Mucosa of stomach (tissue), 1 donor: ENCODE measurements around the gene SPNS2.

Experiments
- H3K27me3 ChIP-seq: one replicate; pipeline ENCODE4 v1.7.0; 2013; ENCODE audit warnings: mild to moderate bottlenecking, low read length; ENCODE audit not compliant: control insufficient read depth, insufficient read depth
- H3K36me3 ChIP-seq: one replicate; pipeline ENCODE4 v1.7.0; 2013; ENCODE audit warnings: low read length; ENCODE audit not compliant: control insufficient read depth, insufficient read depth
- H3K4me1 ChIP-seq: one replicate; pipeline ENCODE4 v1.7.0; 2013; ENCODE audit warnings: mild to moderate bottlenecking, low read length; ENCODE audit not compliant: control insufficient read depth, insufficient read depth
- H3K4me3 ChIP-seq: one replicate; pipeline ENCODE4 v1.7.0; 2013; ENCODE audit warnings: low read length
- H3K9ac ChIP-seq: one replicate; pipeline ENCODE4 v1.7.0; 2013; ENCODE audit warnings: mild to moderate bottlenecking, low read length, moderate library complexity
- H3K9me3 ChIP-seq: one replicate; pipeline ENCODE4 v1.7.0; 2013; ENCODE audit warnings: mild to moderate bottlenecking, low read length, moderate library complexity; ENCODE audit not compliant: control insufficient read depth
- donor health status: Pancreatic carcinoma.

Gene SPNS2

DNA sequence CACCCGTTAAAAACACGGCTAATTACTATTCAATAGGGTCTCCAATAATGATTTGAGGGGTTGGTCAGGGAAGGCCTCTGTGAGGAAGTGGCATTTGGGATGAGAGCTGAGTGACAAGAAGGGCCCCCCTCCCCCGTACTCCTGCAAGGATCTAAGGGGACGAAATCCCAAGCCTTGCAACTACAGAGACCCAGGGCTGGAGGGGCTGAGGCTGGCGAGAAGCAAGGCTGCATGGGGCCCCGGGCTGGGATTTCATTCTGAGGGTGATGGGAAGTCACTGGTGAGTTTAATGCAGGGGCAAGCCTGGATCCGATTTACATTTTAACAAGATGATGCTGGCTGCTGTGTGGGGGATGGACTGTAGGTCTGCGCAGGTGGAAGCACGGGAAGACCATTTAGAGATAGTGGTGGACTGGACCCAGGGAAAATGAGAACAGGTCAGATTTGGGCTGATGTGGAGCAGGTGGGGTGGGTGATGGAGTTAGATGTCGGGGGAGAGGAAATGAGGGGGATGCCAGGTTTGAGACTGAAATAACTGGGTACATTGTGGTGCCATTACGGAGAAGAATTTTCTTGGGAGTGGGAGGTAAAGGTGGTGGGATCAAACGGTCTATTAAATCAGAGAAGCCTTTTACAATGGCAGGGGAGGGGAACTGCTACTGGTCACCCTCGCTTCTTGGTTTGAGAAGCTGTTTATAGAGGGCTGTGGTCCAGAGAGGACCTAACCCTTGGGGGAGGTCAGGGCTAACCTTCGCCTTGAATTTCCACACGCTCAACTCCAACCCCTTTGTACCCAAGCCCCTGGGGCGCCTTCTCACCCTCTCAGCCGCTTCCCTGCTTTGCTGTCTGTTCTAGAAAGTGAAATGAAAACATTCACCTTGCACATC lies 57.4 kb downstream of the SPNS2 start:
- Histone ChIP-seq H3K4me1 (peaks cover 40% of the 10 kb centered on the region), H3K36me3 (peaks cover 1% of the 10 kb centered on the region), H3K9me3 (no peaks in the 10 kb centered on the region), H3K9ac (peak overlapping the region; percentile 81), H3K27me3 (no peaks in the 10 kb centered on the region), H3K4me3 (peak overlapping the region; percentile 79)

DNA sequence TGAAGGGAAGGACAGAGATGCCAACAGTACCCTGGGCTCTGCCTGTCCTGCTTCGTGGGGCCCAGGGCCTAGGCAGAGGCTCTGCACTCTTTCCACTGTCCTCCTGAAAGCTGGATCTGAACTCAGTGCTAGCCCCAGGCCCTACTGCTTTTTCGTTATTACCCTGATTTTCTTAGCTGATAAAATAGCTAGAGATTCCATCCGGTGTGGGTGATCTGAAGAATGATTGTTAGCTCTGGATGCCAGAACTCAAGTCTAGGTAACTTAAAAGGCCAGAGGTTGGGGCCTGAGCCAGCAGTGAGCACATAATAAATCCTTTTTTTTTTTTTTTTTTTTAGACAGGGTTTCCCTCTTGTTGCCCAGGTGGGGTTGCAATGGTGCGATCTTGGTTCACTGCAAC lies 58.3 kb downstream of the SPNS2 start:
- Histone ChIP-seq H3K4me3 (no peak overlapping the region), H3K27me3 (no peaks in the 10 kb centered on the region), H3K9ac (no peak overlapping the region), H3K9me3 (no peaks in the 10 kb centered on the region), H3K4me1 (peaks cover 41% of the 10 kb centered on the region), H3K36me3 (no peaks in the 10 kb centered on the region)

- no peak overlapping the region for H3K9ac ChIP-seq
- H3K36me3 ChIP-seq = no peaks in the 10 kb centered on the region
- H3K4me3 ChIP-seq = no peak overlapping the region
- no peaks in the 10 kb centered on the region for H3K9me3 ChIP-seq
- H3K27me3 ChIP-seq = no peaks in the 10 kb centered on the region
- H3K4me1 ChIP-seq = peaks cover 41% of the 10 kb centered on the region
Measured at GRCh38 chr17:4557626-4558346, 59.1 kb downstream of the SPNS2 start.

DNA sequence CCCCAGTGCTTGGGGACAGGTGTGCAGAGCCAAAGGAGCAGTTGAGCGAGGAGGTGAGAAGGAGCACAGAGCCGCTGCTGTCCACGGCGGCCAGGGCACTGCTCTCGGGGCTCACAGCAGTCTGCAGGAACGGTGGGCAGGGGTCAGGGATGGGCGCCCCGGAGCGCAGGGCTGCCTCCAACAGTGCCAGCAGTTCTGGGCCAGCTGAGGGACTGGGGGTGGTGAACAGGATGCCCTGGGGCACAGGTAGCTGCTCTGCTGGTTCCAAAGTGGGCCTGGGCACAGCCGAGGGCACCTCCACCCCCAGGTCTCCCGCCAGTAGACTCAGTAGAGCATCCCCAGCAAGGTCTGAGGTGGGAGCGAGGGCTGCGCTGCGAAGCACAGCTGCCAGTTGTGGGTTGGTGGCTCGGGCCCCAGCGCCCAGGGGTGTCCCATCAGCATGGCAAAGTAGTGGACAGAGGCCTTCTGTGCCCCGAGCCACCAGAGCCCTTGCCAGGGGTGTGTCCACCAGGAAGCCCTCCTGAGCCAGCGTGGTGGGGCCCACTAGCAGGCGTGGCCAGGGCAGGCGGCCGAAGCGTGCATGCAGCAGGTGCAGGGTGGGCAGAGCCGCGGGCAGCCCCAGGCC lies 59.8 kb downstream of the SPNS2 start:
- H3K27me3 ChIP-seq = no peaks in the 10 kb centered on the region
- no peaks in the 10 kb centered on the region for H3K36me3 ChIP-seq
- H3K9me3 ChIP-seq = no peaks in the 10 kb centered on the region
- H3K9ac ChIP-seq = no peak overlapping the region
- H3K4me1 ChIP-seq = peaks cover 41% of the 10 kb centered on the region
- H3K4me3 ChIP-seq = no peak overlapping the region

- no peaks in the 10 kb centered on the region for H3K27me3 ChIP-seq
- H3K9ac ChIP-seq = peak overlapping the region; percentile 83
- peak overlapping the region; percentile 54 for H3K4me3 ChIP-seq
- H3K36me3 ChIP-seq = no peaks in the 10 kb centered on the region
- peaks cover 37% of the 10 kb centered on the region for H3K4me1 ChIP-seq
- no peaks in the 10 kb centered on the region for H3K9me3 ChIP-seq
Measured at GRCh38 chr17:4559139-4559791, 60.6 kb downstream of the SPNS2 start.

- Histone ChIP-seq H3K36me3 (no peaks in the 10 kb centered on the region), H3K4me3 (peak overlapping the region; percentile 54), H3K9me3 (no peaks in the 10 kb centered on the region), H3K27me3 (no peaks in the 10 kb centered on the region), H3K9ac (peak overlapping the region; percentile 83), H3K4me1 (peaks cover 31% of the 10 kb centered on the region)
Measured at GRCh38 chr17:4559966-4560365, 61.3 kb downstream of the SPNS2 start.

- Histone ChIP-seq H3K9ac (peak within 1 kb of the TSS; percentile 83), H3K4me3 (peak within 1 kb of the TSS; percentile 54), H3K36me3 (no peaks in the 10 kb centered on the region), H3K27me3 (no peaks in the 10 kb centered on the region), H3K9me3 (no peaks in the 10 kb centered on the region), H3K4me1 (peaks cover 34% of the 10 kb centered on the region)
Measured at GRCh38 chr17:4560421-4560820, 61.7 kb downstream of the SPNS2 start, which contains the start of gene GGT6. Gene GGT6 (minus strand): TSS chr17:4560577. CDS start chr17:4560521, 56 bp downstream.

GRCh38 chr17:4560837-4561256 lies 62.2 kb downstream of the SPNS2 start:
- Histone ChIP-seq H3K4me1 (peaks cover 34% of the 10 kb centered on the region), H3K27me3 (no peaks in the 10 kb centered on the region), H3K9me3 (no peaks in the 10 kb centered on the region), H3K4me3 (peak overlapping the region; percentile 54), H3K36me3 (no peaks in the 10 kb centered on the region), H3K9ac (peak overlapping the region; percentile 83)

DNA sequence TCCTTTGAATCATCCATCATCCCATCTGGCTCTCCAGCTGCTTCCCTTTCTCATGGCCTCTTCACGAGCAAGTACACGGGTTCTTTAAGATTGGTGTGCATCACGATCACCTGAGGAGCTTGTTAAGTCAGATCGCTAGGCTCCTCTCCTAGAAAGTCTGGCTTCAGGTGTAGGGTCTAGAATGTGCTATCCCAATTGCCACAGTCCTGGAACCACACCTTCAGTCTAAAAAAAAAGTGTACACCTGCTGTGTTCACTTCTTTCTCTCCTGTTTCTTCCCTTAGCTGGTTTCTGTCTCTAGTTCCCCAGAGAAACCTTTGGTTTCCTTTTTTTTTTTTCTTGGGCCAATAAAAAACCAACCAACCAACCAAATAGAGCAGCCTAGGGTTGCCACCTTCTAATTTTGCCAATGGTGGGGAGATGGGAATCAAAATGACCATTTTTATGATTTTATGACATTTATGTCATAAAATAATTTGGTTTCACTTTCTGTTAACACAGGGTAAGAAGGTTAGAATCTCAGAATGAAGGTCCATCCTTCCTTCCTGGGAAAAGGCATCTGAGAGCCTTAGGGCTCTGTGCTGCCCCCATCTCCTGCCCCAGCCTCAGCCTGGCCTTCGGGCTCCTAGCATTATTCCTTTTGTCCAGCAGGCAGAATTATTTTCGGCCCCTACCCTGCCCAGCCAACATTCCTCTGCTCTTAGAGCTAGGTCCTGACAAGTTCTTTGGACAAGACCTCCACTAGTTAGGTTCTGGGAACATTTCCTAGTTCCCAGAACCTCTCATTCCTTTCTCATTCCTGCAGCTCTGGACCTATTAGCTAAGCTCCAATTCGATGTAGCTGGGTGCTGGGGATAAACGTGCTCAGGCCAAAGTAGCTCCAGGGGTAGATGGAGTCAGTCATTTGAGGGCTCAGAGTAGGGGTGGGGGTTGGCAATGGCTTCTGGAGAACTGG lies 63.6 kb downstream of the SPNS2 start:
- Histone ChIP-seq H3K4me1 (peaks cover 30% of the 10 kb centered on the region), H3K9ac (no peak overlapping the region), H3K9me3 (no peaks in the 10 kb centered on the region), H3K4me3 (no peak overlapping the region), H3K36me3 (no peaks in the 10 kb centered on the region), H3K27me3 (no peaks in the 10 kb centered on the region)

GRCh38 chr17:4565209-4566141 lies 66.8 kb downstream of the SPNS2 start:
- H3K4me1 ChIP-seq = peaks cover 15% of the 10 kb centered on the region
- peak overlapping the region; percentile 1 for H3K9ac ChIP-seq
- H3K36me3 ChIP-seq = no peaks in the 10 kb centered on the region
- H3K9me3 ChIP-seq = no peaks in the 10 kb centered on the region
- no peaks in the 10 kb centered on the region for H3K27me3 ChIP-seq
- H3K4me3 ChIP-seq = no peak overlapping the region
